Endothelial cell of umbilical vein (primary cell): ENCODE results near the gene KCNC1. TPM values are rescaled to one million over a fixed set of nuclear protein-coding genes. Genes with fewer than 3 reads are reported as not detected.

ENCODE experiments used
- BruUV-seq: library from RNA; stranded (reverse); fragments of 400-500 nt; replicated peaks from 2 replicates; lab custom pipeline; 2021; lab: Mats Ljungman, UMichigan
- CTCF ChIA-PET: fragments of 300-600, 350-600 bp; sonication (Branson Sonifier 250); formaldehyde crosslinking; loops from one replicate; lab custom pipeline; 2021; ENCODE audit warnings: antibody characterized with exemption, inconsistent platforms; lab: Charles Lee
- POLR2A ChIA-PET: fragments of 300-600, 350-600 bp; sonication (Branson Sonifier 250); formaldehyde crosslinking; loops from one replicate; lab custom pipeline; 2021; ENCODE audit warnings: antibody characterized with exemption, inconsistent platforms; lab: Charles Lee
- DNase-seq: peaks from one replicate; pipeline ENCODE4 v3.0.0-alpha.2; 2011; ENCODE audit warnings: low read depth, low spot score
- FAIRE-seq: peaks from 2 replicates; lab custom pipeline; 2011; peaks lifted over from hg19 to GRCh38; lab: Jason Lieb, UNC
- H2AFZ ChIP-seq: 2 replicates; pipeline ENCODE4 v1.6.0; 2012; ENCODE audit warnings: low read depth, low read length, control low read depth, inconsistent platforms
- H3K27ac ChIP-seq: 2 replicates; pipeline ENCODE4 v1.5.1; 2011; ENCODE audit warnings: low read depth, mild to moderate bottlenecking, control low read depth, low read length, moderate library complexity; ENCODE audit not compliant: insufficient read depth
- H3K27me3 ChIP-seq, 2 experiments: 2 replicates each; pipeline versions ENCODE4 v1.6.0 to v1.6.1; 2011; ENCODE audit warnings: low read length in 2 of 2, mixed read lengths in 1 of 2; ENCODE audit not compliant: control insufficient read depth in 2 of 2, insufficient read depth in 2 of 2
- H3K36me3 ChIP-seq, 2 experiments: 2 replicates in 1 of 2; 3 replicates in 1 of 2; pipeline ENCODE4 v1.5.1; 2011; ENCODE audit warnings: low read length in 2 of 2, mild to moderate bottlenecking in 1 of 2, moderate library complexity in 1 of 2; ENCODE audit not compliant: control insufficient read depth in 2 of 2, insufficient read depth in 2 of 2; ENCODE audit errors: extremely low read depth in 1 of 2
- H3K4me1 ChIP-seq: 3 replicates; pipeline ENCODE4 v1.5.1; 2011; ENCODE audit warnings: mild to moderate bottlenecking, low read length; ENCODE audit not compliant: control insufficient read depth, insufficient read depth; ENCODE audit errors: extremely low read depth
- H3K4me2 ChIP-seq: 2 replicates; pipeline ENCODE4 v1.6.1; 2011; ENCODE audit warnings: low read length, control low read depth, mixed read lengths; ENCODE audit not compliant: insufficient read depth
- H3K4me3 ChIP-seq, 3 experiments: fragments of 200-600 bp in 1 of 3; sonication (generic), shearing (Covaris generic) in 1 of 3; replicated peaks in 1 of 3; 2 replicates each; pipeline ENCODE4 v1.5.1; 2011 to 2016; ENCODE audit warnings: control low read depth in 3 of 3, low read length in 3 of 3, mild to moderate bottlenecking in 2 of 3, inconsistent platforms in 1 of 3, low read depth in 1 of 3, moderate library complexity in 1 of 3; ENCODE audit not compliant: insufficient read depth in 1 of 3
- H3K79me2 ChIP-seq: 2 replicates; pipeline ENCODE4 v1.6.0; 2012; ENCODE audit warnings: low read length, inconsistent platforms; ENCODE audit not compliant: control insufficient read depth, insufficient read depth
- H3K9ac ChIP-seq: replicated peaks from 2 replicates; pipeline ENCODE3; 2011; ENCODE audit warnings: low read length, control low read depth; ENCODE audit not compliant: insufficient read depth; ENCODE audit errors: extremely low read depth
- H3K9me1 ChIP-seq: replicated peaks from 3 replicates; pipeline ENCODE4 v1.6.0; 2011; ENCODE audit warnings: mild to moderate bottlenecking, low read length; ENCODE audit not compliant: control insufficient read depth, insufficient read depth; ENCODE audit errors: extremely low read depth
- H3K9me3 ChIP-seq: replicated peaks from 2 replicates; pipeline ENCODE4 v1.5.1; 2012; ENCODE audit warnings: low read length, inconsistent platforms; ENCODE audit not compliant: control insufficient read depth, insufficient read depth
- H4K20me1 ChIP-seq: replicated peaks from 2 replicates; pipeline ENCODE3; 2011; ENCODE audit warnings: mild to moderate bottlenecking, low read length; ENCODE audit not compliant: control insufficient read depth, insufficient read depth; ENCODE audit errors: extremely low read depth
- CTCF ChIP-seq, 2 donors: IDR thresholded peaks; 1 replicate in 1 of 2; 2 replicates in 1 of 2; pipeline ENCODE4 v1.5.1; 2011; ENCODE audit warnings: low read length in 2 of 2, mild to moderate bottlenecking in 2 of 2, moderate library complexity in 2 of 2, control low read depth in 1 of 2, inconsistent platforms in 1 of 2, low read depth in 1 of 2; ENCODE audit not compliant: insufficient read depth in 1 of 2; ENCODE audit errors: extremely low read depth in 1 of 2
- EZH2 ChIP-seq: IDR thresholded peaks from 2 replicates; pipeline ENCODE4 v1.6.1; 2012; ENCODE audit warnings: borderline replicate concordance, low read depth, mild to moderate bottlenecking, moderate library complexity, low read length, inconsistent platforms; ENCODE audit not compliant: severe bottlenecking
- FOS ChIP-seq: IDR thresholded peaks from 2 replicates; pipeline ENCODE4 v1.6.1; 2011; ENCODE audit warnings: mild to moderate bottlenecking, low read length, moderate library complexity, borderline replicate concordance; ENCODE audit not compliant: insufficient read depth
- GATA2 ChIP-seq: IDR thresholded peaks from 2 replicates; pipeline ENCODE4 v1.7.0; 2011; ENCODE audit warnings: low read depth, mild to moderate bottlenecking, moderate library complexity, mixed read lengths, low read length; ENCODE audit not compliant: insufficient read length, insufficient read depth
- JUN ChIP-seq: IDR thresholded peaks from 2 replicates; pipeline ENCODE4 v1.6.1; 2011; ENCODE audit warnings: borderline replicate concordance, low read depth; ENCODE audit not compliant: insufficient read length, insufficient read depth
- MYC ChIP-seq: IDR thresholded peaks from one replicate; pipeline ENCODE4 v1.6.1; 2011; ENCODE audit warnings: mild to moderate bottlenecking, low read depth, low read length
- POLR2A ChIP-seq: IDR thresholded peaks from 2 replicates; pipeline ENCODE4 v1.6.1; 2012; ENCODE audit warnings: low read depth, mild to moderate bottlenecking, control low read depth, low read length
- POLR2AphosphoS5 ChIP-seq: IDR thresholded peaks from 2 replicates; pipeline ENCODE4 v1.6.1; 2012; ENCODE audit warnings: low read depth, mild to moderate bottlenecking, control low read depth, low read length, moderate library complexity; ENCODE audit not compliant: insufficient read depth
- dilution Hi-C: fragments of 300-500 bp; cut with MboI; formaldehyde crosslinking; loops from one replicate; pipeline ENCODE4 v1.15.0; 2019; ENCODE audit warnings: low sequenced_read_pairs; ENCODE audit not compliant: extremely low pct_ligation_motif_present
- intact Hi-C: fragments of 100-400 bp; cut with micrococcal nuclease; formaldehyde crosslinking; loops from one replicate; pipeline ENCODE4 v1.10.0; 2022
- polyA plus RNA-seq, 4 experiments: library from polyadenylated mRNA; depleted of rRNA in 3 of 4; stranded (reverse) in 3 of 4; unstranded in 1 of 4; fragments of >200 nt; gene quantifications; 2 replicates each; pipeline versions ENCODE4 v1.2.1 to v1.2.3, GENCODE V29; 2011 to 2012; ENCODE audit warnings: missing spikeins in 1 of 4
- total RNA-seq: library from RNA; stranded (reverse); gene quantifications from 2 replicates; pipeline ENCODE4 v1.2.3, GENCODE V29; 2021
- TF ChIP-seq, protein P1 (sequence below): IDR thresholded peaks from 2 replicates; pipeline ENCODE4 v1.6.1; 2011; ENCODE audit not compliant: insufficient read depth, insufficient read length

The KCNC1 gene
- total and polyA plus RNA-seq, 2 donors (not counting 3 experiments of a cell fraction or from before 2014, with no cell fraction given): not detected

DNA sequence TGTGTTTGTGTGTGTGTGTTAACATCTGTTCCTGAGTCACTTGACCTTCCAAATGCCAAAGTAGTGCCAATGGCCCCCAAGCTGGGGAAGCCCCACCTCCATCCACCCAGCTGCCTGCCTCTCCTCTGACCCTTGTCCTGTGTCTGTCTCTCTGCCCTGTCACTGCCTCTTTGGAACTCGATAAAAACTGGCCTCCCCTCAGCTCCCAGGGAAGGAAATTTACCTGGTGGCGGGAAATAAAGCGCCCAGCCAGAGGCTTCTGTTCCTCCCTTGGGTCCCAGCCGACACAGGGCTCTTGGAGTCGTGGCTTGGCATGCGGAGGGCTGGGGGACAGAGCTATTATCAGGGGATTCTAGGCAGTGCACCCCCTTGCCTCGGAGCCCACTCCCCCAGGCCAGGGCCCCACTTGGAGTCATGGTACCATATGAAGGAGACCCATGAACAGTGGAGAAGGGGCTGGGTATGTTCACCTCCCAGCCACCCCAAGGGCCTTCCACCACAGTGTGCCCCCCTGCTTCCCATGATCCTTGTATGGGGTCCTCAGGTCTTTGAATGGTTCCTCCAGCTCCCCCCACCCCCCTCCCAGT lies 6.2 kb downstream of the KCNC1 start:
- intact Hi-C loops (no loop called here), dilution Hi-C loops (no loop called here)
- FAIRE-seq (no peak), DNase-seq (no peak)
- H3K4me1 ChIP-seq: no peaks in the 10 kb centered on the region
- no peaks in the 10 kb centered on the region for H3K9me1 ChIP-seq
- BruUV-seq: no TSS peak
- no peak overlapping the region for H3K4me2 ChIP-seq
- no peak overlapping the region for H3K4me3 ChIP-seq
- CTCF ChIA-PET: interaction anchor here (1.8 kb wide), 1 partner anchor 10 kb away, joined by 14 read pairs; no protein-coding TSS in a partner anchor
- H3K36me3 ChIP-seq: no peaks in the 10 kb centered on the region
- H3K27ac ChIP-seq: no peak overlapping the region
- POLR2A ChIA-PET: no interaction called here
- no peaks in the 10 kb centered on the region for H4K20me1 ChIP-seq
- no peaks in the 10 kb centered on the region for H3K79me2 ChIP-seq
- no peak overlapping the region for H3K9ac ChIP-seq
- H2AFZ ChIP-seq: no peak overlapping the region
- no peaks in the 10 kb centered on the region for H3K9me3 ChIP-seq
- TF ChIP-seq FOS (no peak), POLR2AphosphoS5 (no peak), CTCF (IDR thresholded peaks at IDR 0.05; ENCODE audit: extremely low read depth in 1 of 2, insufficient read depth in 1 of 2, low read depth in 1 of 2, low read length in 2 of 2) (no peak), EZH2 (no peak), JUN (no peak), GATA2 (no peak), MYC (no peak), POLR2A (no peak)
- TF ChIP-seq, protein P1, sequence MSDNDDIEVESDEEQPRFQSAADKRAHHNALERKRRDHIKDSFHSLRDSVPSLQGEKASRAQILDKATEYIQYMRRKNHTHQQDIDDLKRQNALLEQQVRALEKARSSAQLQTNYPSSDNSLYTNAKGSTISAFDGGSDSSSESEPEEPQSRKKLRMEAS: no peak
- peaks cover 33 to 39% of the 10 kb centered on the region in 2 experiments for H3K27me3 ChIP-seq
